ENCODE data around the gene GCK.
"Not testable (repeated sequence)": the region's sequence is repeated elsewhere in the genome, so short reads cannot be mapped to it uniquely, and the experiment has no call there.

Gene GCK

GRCh38 chr7:44144968-44145478 is 44.2 kb downstream of the GCK start:
- in situ Hi-C loops (cut with MboI; ENCODE audit: low sequenced_read_pairs) = no loop called here

DNA sequence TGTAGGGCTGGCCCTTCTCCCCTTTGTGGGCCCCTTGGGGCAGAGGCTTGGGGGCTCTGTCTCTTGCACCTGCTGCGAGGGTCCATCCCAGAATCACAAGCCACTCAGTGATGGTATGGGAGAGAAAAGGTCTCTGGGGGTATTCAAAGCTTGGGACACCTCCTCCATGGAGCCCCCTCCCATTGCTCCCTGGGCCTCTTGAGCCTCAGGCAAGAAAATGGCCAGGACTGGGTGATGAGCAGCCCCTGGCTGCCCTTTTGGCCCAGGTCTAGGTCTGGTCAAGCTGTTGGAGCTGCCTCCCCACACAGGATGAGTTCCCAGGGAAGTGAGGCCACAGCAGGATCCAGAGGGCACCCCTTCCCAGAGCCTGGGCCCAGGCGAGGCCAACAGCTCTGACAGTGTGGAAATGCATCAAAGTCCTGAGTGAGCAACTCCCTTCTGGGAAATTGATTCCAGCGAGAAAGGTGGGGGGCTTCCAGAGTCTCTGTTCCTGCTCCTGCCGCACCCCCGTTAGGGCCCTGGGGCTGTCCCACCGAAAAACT is 44.7 kb downstream of the GCK start:
- in situ Hi-C loops (cut with MboI; ENCODE audit: low sequenced_read_pairs) = no loop called here

DNA sequence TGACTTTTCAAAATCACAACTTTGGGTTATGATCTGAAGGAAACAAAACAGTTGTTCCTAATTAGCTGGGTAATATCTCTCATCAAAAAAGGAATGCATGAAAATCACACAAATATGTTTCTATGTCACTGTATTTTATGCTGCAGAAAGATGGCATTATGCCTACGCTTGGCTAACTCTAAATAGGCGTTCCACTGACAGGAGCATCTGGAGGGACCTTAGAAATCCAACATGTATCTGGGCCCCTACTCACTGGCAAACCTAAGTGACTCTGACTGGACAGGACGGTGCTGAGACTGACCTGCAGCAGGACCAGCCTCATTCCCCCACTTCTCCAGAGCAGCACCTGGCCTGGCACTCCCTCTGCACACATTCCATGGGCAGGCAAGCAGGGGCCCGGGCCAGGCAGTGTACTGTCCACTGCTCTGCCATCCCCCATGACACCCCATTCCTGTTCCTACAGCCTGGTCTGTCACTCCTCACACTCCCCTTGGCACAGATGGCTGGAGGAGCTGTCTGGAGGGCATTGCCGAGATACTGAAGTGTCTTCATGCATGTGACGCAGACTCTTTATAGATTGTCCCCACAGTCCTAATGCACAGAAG is 45.5 kb downstream of the GCK start:
- in situ Hi-C loops (cut with MboI; ENCODE audit: low sequenced_read_pairs) = no loop called here

GRCh38 chr7:44142028-44142427 is 47.2 kb downstream of the GCK start:
- in situ Hi-C loops (cut with MboI; ENCODE audit: low sequenced_read_pairs) = no loop called here

DNA sequence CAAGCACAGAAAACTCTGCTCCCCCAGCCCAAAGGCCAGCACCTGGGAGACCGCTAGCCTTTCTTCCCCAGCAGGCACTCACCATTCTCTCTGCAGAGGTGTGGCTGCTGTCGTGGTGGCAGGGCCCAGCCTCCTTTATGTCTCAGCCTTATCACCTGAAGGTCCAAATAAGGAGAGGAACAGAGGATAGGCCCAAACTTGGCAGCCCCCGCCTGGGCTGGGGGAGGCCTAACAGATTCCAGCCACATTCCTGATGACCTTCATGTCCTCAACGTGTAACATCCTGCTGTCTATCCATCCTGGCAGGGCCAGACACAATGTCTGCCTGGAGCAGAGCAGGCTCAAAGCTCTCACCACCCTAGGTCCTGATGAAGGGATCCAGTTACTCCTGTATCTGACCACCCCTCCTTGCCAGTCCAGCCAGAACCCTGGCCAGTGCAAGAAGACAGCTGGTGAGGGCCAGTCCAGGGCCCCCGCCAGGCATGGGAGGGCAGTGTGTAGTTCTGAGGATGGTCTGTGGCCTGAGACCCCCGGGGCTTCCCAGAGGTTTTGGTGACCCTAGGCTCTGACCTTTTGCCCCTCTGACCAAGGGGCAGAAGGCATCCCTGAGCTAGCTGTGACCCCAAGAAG is 47.9 kb downstream of the GCK start, which contains the start of gene MYL7:
Gene MYL7 (minus strand): TSS at position 112 of the 630 bp plus-strand sequence. CDS start 27 bp downstream, at position 85.
- in situ Hi-C loops (cut with MboI; ENCODE audit: low sequenced_read_pairs) = no loop called here

GRCh38 chr7:44140341-44140740 is 48.9 kb downstream of the GCK start:
- in situ Hi-C loops (cut with MboI; ENCODE audit: low sequenced_read_pairs) = no loop called here

- in situ Hi-C loops (cut with MboI; ENCODE audit: low sequenced_read_pairs) = no loop called here
Measured at GRCh38 chr7:44139311-44140010, 49.8 kb downstream of the GCK start.

- in situ Hi-C loops (cut with MboI; ENCODE audit: low sequenced_read_pairs) = no loop called here
Measured at GRCh38 chr7:44138698-44139097, 50.5 kb downstream of the GCK start.

GRCh38 chr7:44136731-44137130 is 52.5 kb downstream of the GCK start:
- in situ Hi-C loops (cut with MboI; ENCODE audit: low sequenced_read_pairs) = no loop called here

DNA sequence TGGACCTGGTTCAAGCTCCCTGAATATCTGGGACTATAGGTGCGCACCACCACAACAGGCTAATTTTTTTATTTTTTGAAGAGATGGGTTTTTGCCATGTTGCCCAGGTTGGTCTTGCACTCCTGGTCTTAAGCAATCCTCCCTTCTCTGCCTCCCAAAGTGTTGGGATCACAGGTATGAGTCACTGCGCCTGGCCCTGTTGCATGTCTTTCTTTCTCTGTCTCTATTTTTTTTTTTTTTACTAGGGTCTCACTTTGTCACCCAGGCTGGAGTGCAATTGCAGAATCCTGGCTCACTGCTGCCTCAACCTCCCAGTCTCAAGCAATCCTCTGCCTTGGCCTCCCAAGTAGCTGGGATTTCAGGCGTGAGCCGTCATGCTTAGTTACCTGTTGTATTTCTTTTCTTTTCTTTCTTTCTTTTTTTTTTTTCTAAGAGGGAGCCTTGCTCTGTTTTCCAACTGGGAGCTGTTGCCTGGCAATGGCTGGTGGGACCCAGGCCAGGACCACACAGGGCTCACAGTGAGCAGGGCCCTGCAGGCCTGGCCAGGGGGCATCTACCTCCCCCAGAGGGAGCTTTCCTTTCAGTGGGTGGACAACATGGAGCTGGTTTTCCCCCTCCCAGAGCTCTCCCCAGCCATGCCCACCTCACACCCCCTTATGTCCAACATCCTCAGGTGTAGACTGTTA is 54.2 kb downstream of the GCK start:
- in situ Hi-C loops (cut with MboI; ENCODE audit: low sequenced_read_pairs) = no loop called here

- in situ Hi-C loops (cut with MboI; ENCODE audit: low sequenced_read_pairs) = no loop called here
Measured at GRCh38 chr7:44133295-44133694, 55.9 kb downstream of the GCK start.

DNA sequence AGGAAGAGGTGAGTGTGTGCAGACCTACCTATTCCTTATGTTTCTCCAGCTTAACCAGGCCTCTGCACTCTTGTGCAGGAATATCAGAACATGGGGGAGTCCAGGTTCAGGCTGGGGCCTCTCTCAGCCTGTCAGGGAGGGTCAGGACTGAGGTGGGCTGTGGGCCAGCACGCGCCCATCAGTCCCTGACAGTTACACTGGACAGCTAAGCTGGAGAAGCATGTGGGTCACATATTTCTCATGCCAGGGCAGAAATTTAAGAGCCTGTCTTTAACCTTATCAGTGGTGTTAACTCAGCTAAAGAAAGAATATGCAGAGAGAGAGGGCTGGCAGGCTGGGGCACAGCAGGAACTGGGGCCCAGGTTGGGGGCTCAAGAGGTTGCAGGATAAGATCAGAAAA is 57.2 kb downstream of the GCK start:
- in situ Hi-C loops (cut with MboI; ENCODE audit: low sequenced_read_pairs) = no loop called here

- in situ Hi-C loops (cut with MboI; ENCODE audit: low sequenced_read_pairs) = no loop called here
Measured at GRCh38 chr7:44131173-44132029, 57.8 kb downstream of the GCK start.

- in situ Hi-C loops (cut with MboI; ENCODE audit: low sequenced_read_pairs) = no loop called here
Measured at GRCh38 chr7:44128721-44129582, 60.3 kb downstream of the GCK start.

GRCh38 chr7:44127161-44127560 is 62.1 kb downstream of the GCK start:
- in situ Hi-C loops (cut with MboI; ENCODE audit: low sequenced_read_pairs) = no loop called here

DNA sequence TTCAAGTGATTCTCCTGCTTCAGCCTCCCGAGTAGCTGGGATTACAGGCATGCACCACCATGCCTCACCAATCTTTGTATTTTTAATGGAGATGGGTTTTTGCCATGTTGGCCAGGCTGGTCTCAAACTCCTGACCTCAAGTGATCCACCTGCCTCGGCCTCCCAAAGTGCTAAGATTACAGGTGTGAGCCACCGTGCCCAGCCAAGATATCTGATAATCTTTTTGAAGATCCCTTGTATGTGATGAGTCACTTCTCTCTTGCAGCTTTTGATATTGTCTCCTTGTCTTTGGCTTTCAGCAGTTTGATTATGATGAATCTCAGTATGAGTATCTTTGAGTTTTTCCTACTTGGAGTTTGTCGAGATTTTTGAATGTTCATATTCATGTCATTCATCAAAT is 62.7 kb downstream of the GCK start:
- in situ Hi-C loops (cut with MboI; ENCODE audit: low sequenced_read_pairs) = not testable (repeated sequence)

GRCh38 chr7:44124822-44125202 is 64.4 kb downstream of the GCK start:
- in situ Hi-C loops (cut with MboI; ENCODE audit: low sequenced_read_pairs) = no loop called here

DNA sequence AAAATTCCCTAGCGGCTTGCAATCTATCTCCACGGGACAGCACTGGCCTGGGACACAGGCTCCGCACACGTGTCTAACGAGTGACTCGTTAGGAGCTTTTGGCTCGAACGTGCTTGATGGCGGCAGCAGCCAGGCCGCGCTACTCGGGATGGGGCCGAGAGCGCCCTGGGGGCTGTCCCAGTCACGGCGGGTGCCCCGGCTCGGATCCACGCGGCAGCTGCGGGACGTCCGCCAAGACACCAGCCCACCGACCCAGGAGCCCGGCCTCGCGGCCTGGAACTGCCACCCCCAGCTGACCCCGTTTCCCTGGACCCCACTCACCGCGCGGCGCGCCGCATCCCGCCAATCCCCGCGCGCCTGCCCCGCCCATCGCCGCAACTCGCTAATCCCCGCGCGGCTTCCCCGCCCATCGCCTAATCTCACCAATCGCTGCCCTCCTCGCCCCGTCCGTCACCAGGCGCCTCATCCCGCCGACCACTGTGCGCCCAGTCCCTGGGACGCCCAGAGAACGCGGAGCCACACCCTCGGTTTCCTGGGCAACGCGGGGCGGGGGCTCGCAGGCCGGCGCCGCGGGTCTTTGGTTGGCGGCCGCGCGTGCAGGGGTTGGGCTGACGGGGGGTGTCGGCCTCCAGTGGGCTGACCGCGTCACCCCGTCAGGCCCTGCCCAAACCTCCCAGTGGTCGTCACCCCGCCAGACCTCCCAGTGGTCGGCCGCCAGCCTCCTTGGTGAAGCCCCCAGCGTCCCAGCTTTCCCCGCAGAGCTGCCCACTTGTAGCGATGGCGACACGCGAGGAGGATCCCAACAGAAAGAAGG is 65.8 kb downstream of the GCK start, which contains the start of gene POLD2:
Gene POLD2 (minus strand): TSS at position 359 of the 814 bp plus-strand sequence. CDS start 1,495 bp downstream, outside the sequence.
- in situ Hi-C loops (cut with MboI; ENCODE audit: low sequenced_read_pairs) = no loop called here

All from hTERT RPE-1 (cell line).